22Rv1 (cell line): Measurements from ENCODE around the gene GLTP.

Source experiments
- CTCF ChIP-seq: fragments of 450-650 bp; IDR thresholded peaks from 2 replicates; pipeline ENCODE4 v1.5.1; 2017; ENCODE audit warnings: mild to moderate bottlenecking
- ZFX ChIP-seq: fragments of 450-650 bp; IDR thresholded peaks from 2 replicates; pipeline ENCODE4 v1.6.1; 2017; ENCODE audit warnings: antibody characterized with exemption, borderline replicate concordance

- TF ChIP-seq CTCF (no peak), ZFX (no peak)
These were observed 52.5 kb downstream of the GLTP start for GRCh38 chr12:109827566-109828550.
